HepG2 (cell line): ENCODE results near the gene OLAH. TPM values are rescaled to one million over a fixed set of nuclear protein-coding genes. Genes with fewer than 3 reads are reported as not detected.

Source experiments
- ATAC-seq: fragments of 200-7000 bp; cut with Tn5 transposase; 3 replicates; pipeline ENCODE4 v1.9.1; 2020; ENCODE audit warnings: mild to moderate bottlenecking, moderate library complexity
- BruUV-seq: library from RNA; stranded (reverse); fragments of 400-500 nt; replicated peaks from 2 replicates; lab custom pipeline; 2021; lab: Mats Ljungman, UMichigan
- CTCF ChIA-PET: fragments of 300-600 bp; formaldehyde crosslinking; extraction: SDS; loops from one replicate; lab custom pipeline; 2021; ENCODE audit warnings: low total read pairs, inconsistent platforms, low intra/inter-chr PET ratio; lab: Yijun Ruan, JAX
- POLR2A ChIA-PET: fragments of 350-600 bp; sonication (Branson Sonifier 250); formaldehyde crosslinking; loops from one replicate; lab custom pipeline; 2020; ENCODE audit warnings: antibody characterized with exemption, inconsistent platforms; lab: Yijun Ruan, JAX
- DNase-seq: peaks from one replicate; pipeline ENCODE4 v3.0.0-alpha.2; 2015; ENCODE audit warnings: low spot score
- FAIRE-seq: peaks from 3 replicates; lab custom pipeline; 2011; peaks lifted over from hg19 to GRCh38; lab: Jason Lieb, UNC
- H2AFZ ChIP-seq: one replicate; pipeline ENCODE4 v1.6.1; 2011; ENCODE audit warnings: low read length, inconsistent platforms
- H3K27ac ChIP-seq: fragments of 300-600 bp; 3 replicates; pipeline ENCODE4 v1.8.0; 2011; ENCODE audit warnings: mixed run types, mild to moderate bottlenecking, mixed read lengths, low read length, inconsistent platforms; ENCODE audit not compliant: insufficient read depth; ENCODE audit errors: extremely low read length
- H3K27me3 ChIP-seq, 2 experiments: fragments of 200-600 bp in 1 of 2; 2 replicates in 1 of 2; 3 replicates in 1 of 2; pipeline versions ENCODE4 v1.6.0 to v1.8.0; 2011; ENCODE audit warnings: low read length in 2 of 2, mild to moderate bottlenecking in 2 of 2, moderate library complexity in 2 of 2, inconsistent platforms in 1 of 2; ENCODE audit not compliant: insufficient read depth in 2 of 2, control insufficient read depth in 1 of 2
- H3K36me3 ChIP-seq, 2 experiments: fragments of 200-600 bp in 1 of 2; replicated peaks in 1 of 2; 2 replicates in 1 of 2; 3 replicates in 1 of 2; pipeline versions ENCODE4 v1.5.1 to v1.8.0; 2011; ENCODE audit warnings: low read length in 2 of 2, inconsistent platforms in 1 of 2; ENCODE audit not compliant: insufficient read depth in 2 of 2, control insufficient read depth in 1 of 2
- H3K4me1 ChIP-seq: 2 replicates; pipeline ENCODE4 v1.5.1; 2012; ENCODE audit warnings: low read length, inconsistent platforms; ENCODE audit not compliant: insufficient read depth
- H3K4me2 ChIP-seq: 2 replicates; pipeline ENCODE4 v1.6.0; 2011; ENCODE audit warnings: low read depth, low read length, inconsistent platforms
- H3K4me3 ChIP-seq, 3 experiments: fragments of 200-600 bp in 1 of 3; sonication (generic), shearing (Covaris generic) in 1 of 3; replicated peaks in 1 of 3; 2 replicates each; pipeline ENCODE4 v1.5.1; 2011 to 2016; ENCODE audit warnings: low read length in 3 of 3, inconsistent platforms in 2 of 3, low read depth in 2 of 3, mild to moderate bottlenecking in 2 of 3, control low read depth in 1 of 3, mixed read lengths in 1 of 3; ENCODE audit not compliant: insufficient read depth in 1 of 3
- H3K79me2 ChIP-seq: one replicate; pipeline ENCODE4 v1.6.1; 2011; ENCODE audit warnings: low read length, inconsistent platforms; ENCODE audit not compliant: insufficient read depth
- H3K9ac ChIP-seq: 2 replicates; pipeline ENCODE4 v1.6.0; 2011; ENCODE audit warnings: mild to moderate bottlenecking, low read depth, low read length, inconsistent platforms; ENCODE audit not compliant: insufficient read depth
- H3K9me3 ChIP-seq: 2 replicates; pipeline ENCODE4 v1.5.1; 2012; ENCODE audit warnings: mild to moderate bottlenecking, low read length
- H4K20me1 ChIP-seq: 2 replicates; pipeline ENCODE4 v1.6.0; 2011; ENCODE audit warnings: inconsistent platforms, mild to moderate bottlenecking, low read length, moderate library complexity; ENCODE audit not compliant: insufficient read depth
- ATF7 ChIP-seq, 2 experiments: fragments of 450-650 bp in 1 of 2; sonication (generic) in 1 of 2; formaldehyde crosslinking in 1 of 2; IDR thresholded peaks; 2 replicates each; pipeline versions ENCODE4 v1.4.0 to v1.6.1; 2016 to 2020; ENCODE audit warnings: antibody characterized with exemption in 1 of 2, mild to moderate bottlenecking in 1 of 2, missing genetic modification reagents in 1 of 2
- FOXJ3 ChIP-seq: sonication (generic); formaldehyde crosslinking; IDR thresholded peaks from 2 replicates; pipeline ENCODE4 v1.4.0; 2020; ENCODE audit warnings: missing genetic modification reagents, mild to moderate bottlenecking, borderline replicate concordance
- MEIS1 ChIP-seq: sonication (generic); formaldehyde crosslinking; IDR thresholded peaks from 2 replicates; pipeline ENCODE4 v1.9.0; 2021; ENCODE audit warnings: mild to moderate bottlenecking, missing genetic modification reagents, moderate library complexity, borderline replicate concordance
- SP140L ChIP-seq: sonication (generic); formaldehyde crosslinking; IDR thresholded peaks from 2 replicates; pipeline ENCODE4 v1.4.0; 2020; ENCODE audit warnings: missing genetic modification reagents, borderline replicate concordance
- ZFP90 ChIP-seq: sonication (generic); formaldehyde crosslinking; IDR thresholded peaks from 2 replicates; pipeline ENCODE4 v1.8.0; 2022; ENCODE audit warnings: missing genetic modification reagents, mild to moderate bottlenecking, inconsistent platforms, borderline replicate concordance
- ZNF460 ChIP-seq: sonication (generic); formaldehyde crosslinking; IDR thresholded peaks from 2 replicates; pipeline ENCODE4 v1.5.1; 2020; ENCODE audit warnings: missing genetic modification reagents, mild to moderate bottlenecking, borderline replicate concordance
- ZNF619 ChIP-seq: sonication (generic); formaldehyde crosslinking; IDR thresholded peaks from 2 replicates; pipeline ENCODE4 v1.4.0; 2020; ENCODE audit warnings: mild to moderate bottlenecking, missing genetic modification reagents
- ZNF782 ChIP-seq: sonication (generic); formaldehyde crosslinking; IDR thresholded peaks from 2 replicates; pipeline ENCODE4 v1.4.0; 2020; ENCODE audit warnings: missing genetic modification reagents, mild to moderate bottlenecking, borderline replicate concordance
- WGBS: methylation state at CpG from one replicate; pipeline ENCODE4 v1.1.6; 2017; ENCODE audit warnings: low lambda C conversion rate; 5-methylcytosine and 5-hydroxymethylcytosine counted together
- in situ Hi-C: cut with HindIII; loops from 2 replicates; pipeline ENCODE4 v1.10.0; 2017; ENCODE audit warnings: low pct_unique_long_range_greater_than_20kb; ENCODE audit not compliant: extremely low pct_ligation_motif_present
- intact Hi-C: fragments of 100-400 bp; cut with micrococcal nuclease; formaldehyde crosslinking; loops from one replicate; pipeline ENCODE4 v1.10.0; 2022; ENCODE audit not compliant: unreplicated experiment
- polyA plus RNA-seq, 8 experiments: library from polyadenylated mRNA; depleted of rRNA in 3 of 8; stranded (reverse) in 7 of 8; unstranded in 1 of 8; fragments of >200 nt; fragmentation: Illumina TruSeq in 4 of 8; extraction: Trizol in 4 of 8; gene quantifications; 2 replicates each; pipeline versions ENCODE4 v1.2.1 to v1.2.3, GENCODE V29; 2011 to 2016; ENCODE audit warnings: low read depth in 4 of 8, missing spikeins in 1 of 8, mixed read lengths in 1 of 8; ENCODE audit not compliant: insufficient read depth in 1 of 8
- total RNA-seq, 5 experiments: library from RNA; depleted of rRNA; stranded (reverse); fragments of >200 nt; fragmentation: Illumina TruSeq; extraction: Trizol; gene quantifications; 2 replicates each; pipeline ENCODE4 v1.2.3, GENCODE V29; 2016; ENCODE audit warnings: low read depth in 1 of 5
- TF ChIP-seq, protein P1 (sequence below): IDR thresholded peaks from 2 replicates; pipeline ENCODE4 v1.6.1; 2016; ENCODE audit warnings: low read depth, control low read depth
- TF ChIP-seq, protein P2 (sequence below): sonication (generic); formaldehyde crosslinking; IDR thresholded peaks from 2 replicates; pipeline ENCODE4 v1.4.0; 2020; ENCODE audit warnings: missing genetic modification reagents
- TF ChIP-seq, protein P3 (sequence below): sonication (generic); formaldehyde crosslinking; IDR thresholded peaks from 2 replicates; pipeline ENCODE4 v1.5.1; 2020; ENCODE audit warnings: missing genetic modification reagents, mild to moderate bottlenecking, borderline replicate concordance

The OLAH gene
- total and polyA plus RNA-seq, 2 of the 13 experiments (the other 11 are each of a cell fraction or from before 2014, with no cell fraction given) = 0.13 TPM; not detected in 1

DNA sequence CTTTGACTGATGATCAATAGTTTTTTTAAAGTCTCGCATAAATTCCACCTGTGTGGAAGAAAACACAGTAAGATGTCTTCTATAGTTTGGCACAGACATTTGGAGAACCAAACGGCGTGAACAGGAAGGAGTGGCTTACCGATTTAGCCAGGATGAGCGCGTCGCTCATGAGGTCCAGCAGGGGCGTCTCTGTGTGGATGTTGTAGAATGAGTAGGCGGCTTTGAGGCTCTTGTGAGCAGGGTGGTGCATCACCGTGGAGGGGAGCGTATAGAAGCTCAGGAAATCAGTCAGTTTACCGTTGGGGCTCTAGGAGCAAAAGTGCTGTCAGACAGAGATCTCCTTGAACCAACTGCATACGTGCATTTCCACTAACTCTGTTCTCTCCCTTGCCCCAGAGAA is 68.9 kb downstream of the OLAH start (continued):
- TF ChIP-seq, protein P1, sequence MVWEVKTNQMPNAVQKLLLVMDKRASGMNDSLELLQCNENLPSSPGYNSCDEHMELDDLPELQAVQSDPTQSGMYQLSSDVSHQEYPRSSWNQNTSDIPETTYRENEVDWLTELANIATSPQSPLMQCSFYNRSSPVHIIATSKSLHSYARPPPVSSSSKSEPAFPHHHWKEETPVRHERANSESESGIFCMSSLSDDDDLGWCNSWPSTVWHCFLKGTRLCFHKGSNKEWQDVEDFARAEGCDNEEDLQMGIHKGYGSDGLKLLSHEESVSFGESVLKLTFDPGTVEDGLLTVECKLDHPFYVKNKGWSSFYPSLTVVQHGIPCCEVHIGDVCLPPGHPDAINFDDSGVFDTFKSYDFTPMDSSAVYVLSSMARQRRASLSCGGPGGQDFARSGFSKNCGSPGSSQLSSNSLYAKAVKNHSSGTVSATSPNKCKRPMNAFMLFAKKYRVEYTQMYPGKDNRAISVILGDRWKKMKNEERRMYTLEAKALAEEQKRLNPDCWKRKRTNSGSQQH = no peak
- no peak for TF ChIP-seq SP140L (CRISPR knock-in tag)

DNA sequence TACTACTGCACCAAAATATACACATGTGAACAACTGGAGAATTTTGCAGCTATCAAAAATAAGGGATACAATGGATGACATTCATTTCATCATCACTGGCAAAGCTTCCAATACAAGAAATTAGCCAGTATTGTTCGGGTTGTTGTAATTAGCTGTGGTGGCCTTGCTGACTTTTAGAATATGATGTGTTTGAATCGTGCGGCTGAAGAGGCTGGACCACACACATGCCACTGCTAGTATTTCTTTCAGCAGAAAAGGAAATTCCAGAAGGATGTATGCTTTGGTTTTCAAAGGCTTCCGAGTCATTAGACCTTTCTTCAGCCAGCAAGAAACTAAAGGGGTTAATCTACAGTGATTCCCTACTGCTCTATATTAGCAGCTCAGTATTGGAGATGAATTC is 70.0 kb downstream of the OLAH start:
- ATAC-seq (no peak), DNase-seq (no peak), FAIRE-seq (no peak)
- 96% methylated on average over 4 of the region's 4 CpGs for WGBS
- no TSS peak for BruUV-seq
- H3K4me2 ChIP-seq = no peak overlapping the region
- H4K20me1 ChIP-seq = no peaks in the 10 kb centered on the region
- H3K79me2 ChIP-seq = no peaks in the 10 kb centered on the region
- H3K27ac ChIP-seq = no peak overlapping the region
- H3K9ac ChIP-seq = no peak overlapping the region
- in situ Hi-C loops (no loop called here), intact Hi-C loops (no loop called here)
- no peaks in the 10 kb centered on the region for H3K9me3 ChIP-seq
- peaks cover 9% of the 10 kb centered on the region for H3K4me1 ChIP-seq
- H3K36me3 ChIP-seq = peaks cover 7 to 29% of the 10 kb centered on the region in 2 experiments; a peak in 4 of 5 replicates
- TF ChIP-seq ATF7 (IDR thresholded peaks at IDR 0.05) (no peak), ATF7 (CRISPR knock-in tag; IDR thresholded peaks at IDR 0.05) (no peak), ZNF619 (CRISPR knock-in tag) (no peak), MEIS1 (CRISPR knock-in tag) (no peak), FOXJ3 (CRISPR knock-in tag) (no peak), ZFP90 (CRISPR knock-in tag) (no peak), ZNF460 (CRISPR knock-in tag) (no peak), ZNF782 (CRISPR knock-in tag) (no peak)
- TF ChIP-seq, protein P2, sequence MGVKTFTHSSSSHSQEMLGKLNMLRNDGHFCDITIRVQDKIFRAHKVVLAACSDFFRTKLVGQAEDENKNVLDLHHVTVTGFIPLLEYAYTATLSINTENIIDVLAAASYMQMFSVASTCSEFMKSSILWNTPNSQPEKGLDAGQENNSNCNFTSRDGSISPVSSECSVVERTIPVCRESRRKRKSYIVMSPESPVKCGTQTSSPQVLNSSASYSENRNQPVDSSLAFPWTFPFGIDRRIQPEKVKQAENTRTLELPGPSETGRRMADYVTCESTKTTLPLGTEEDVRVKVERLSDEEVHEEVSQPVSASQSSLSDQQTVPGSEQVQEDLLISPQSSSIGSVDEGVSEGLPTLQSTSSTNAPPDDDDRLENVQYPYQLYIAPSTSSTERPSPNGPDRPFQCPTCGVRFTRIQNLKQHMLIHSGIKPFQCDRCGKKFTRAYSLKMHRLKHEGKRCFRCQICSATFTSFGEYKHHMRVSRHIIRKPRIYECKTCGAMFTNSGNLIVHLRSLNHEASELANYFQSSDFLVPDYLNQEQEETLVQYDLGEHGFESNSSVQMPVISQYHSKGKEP (CRISPR knock-in tag) = no peak
- TF ChIP-seq, protein P3, sequence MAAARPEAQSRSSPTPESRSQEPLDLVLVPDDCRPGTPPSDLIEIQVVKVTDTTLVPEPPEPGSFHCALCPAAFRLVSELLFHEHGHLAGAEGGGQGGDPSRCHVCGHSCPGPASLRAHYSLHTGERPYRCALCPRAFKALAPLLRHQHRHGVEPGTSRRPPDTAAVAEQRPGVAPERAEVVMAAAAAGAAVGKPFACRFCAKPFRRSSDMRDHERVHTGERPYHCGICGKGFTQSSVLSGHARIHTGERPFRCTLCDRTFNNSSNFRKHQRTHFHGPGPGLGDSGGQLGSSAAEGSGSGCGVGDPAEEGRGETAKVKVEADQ (CRISPR knock-in tag) = no peak
- H3K4me3 ChIP-seq = no peak overlapping the region
- no peak overlapping the region for H2AFZ ChIP-seq
- POLR2A ChIA-PET = interaction anchor here (0.9 kb wide), 1 partner anchor 16 kb away, joined by 3 read pairs; the partner anchor contains the start of gene RPP38
- CTCF ChIA-PET = no interaction called here
- no peaks in the 10 kb centered on the region for H3K27me3 ChIP-seq
